GM10248 (cell line): ENCODE measurements around the gene PKNOX2.

Experiments used
- CTCF ChIA-PET: fragments of 300-600 bp; sonication (Branson Sonifier 250); formaldehyde crosslinking; extraction: SDS; loops from one replicate; lab custom pipeline; 2021; ENCODE audit warnings: antibody characterized with exemption; lab: Yijun Ruan, JAX
- POLR2A ChIA-PET: fragments of 350-650 bp; sonication (Branson Sonifier 250); formaldehyde crosslinking; extraction: SDS; loops from one replicate; lab custom pipeline; 2020; ENCODE audit warnings: antibody characterized with exemption; lab: Yijun Ruan, JAX
- DNase-seq: peaks from one replicate; pipeline ENCODE4 v3.0.0; 2012; ENCODE audit errors: extremely low spot score
- TF ChIP-seq, protein P1 (sequence below): IDR thresholded peaks from 2 replicates; pipeline ENCODE4 v1.5.1; 2012; ENCODE audit warnings: mild to moderate bottlenecking, low read depth; ENCODE audit errors: extremely low read depth, missing control alignments, control extremely low read depth

Gene PKNOX2

DNA sequence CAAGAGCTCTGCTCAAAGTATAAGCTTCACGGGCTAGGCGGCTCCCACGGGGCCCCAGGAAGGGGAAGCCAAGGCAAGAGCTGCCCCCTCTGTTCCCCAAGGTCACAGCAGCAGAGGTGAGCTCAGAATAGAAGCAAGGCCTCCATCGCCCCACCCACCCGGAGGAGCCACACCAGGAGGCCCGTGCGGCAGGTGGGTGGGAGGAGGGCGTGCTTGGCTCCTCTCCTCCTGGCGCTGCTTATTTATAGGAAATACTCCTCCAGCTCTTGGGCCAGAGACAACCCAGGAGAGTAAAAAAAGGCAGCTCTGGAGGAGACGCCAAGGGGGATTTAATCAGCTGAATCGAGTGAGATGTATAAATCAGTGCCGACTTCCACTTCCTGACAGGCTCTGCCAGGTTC is 243.8 kb downstream of the PKNOX2 start:
- TF ChIP-seq, protein P1, sequence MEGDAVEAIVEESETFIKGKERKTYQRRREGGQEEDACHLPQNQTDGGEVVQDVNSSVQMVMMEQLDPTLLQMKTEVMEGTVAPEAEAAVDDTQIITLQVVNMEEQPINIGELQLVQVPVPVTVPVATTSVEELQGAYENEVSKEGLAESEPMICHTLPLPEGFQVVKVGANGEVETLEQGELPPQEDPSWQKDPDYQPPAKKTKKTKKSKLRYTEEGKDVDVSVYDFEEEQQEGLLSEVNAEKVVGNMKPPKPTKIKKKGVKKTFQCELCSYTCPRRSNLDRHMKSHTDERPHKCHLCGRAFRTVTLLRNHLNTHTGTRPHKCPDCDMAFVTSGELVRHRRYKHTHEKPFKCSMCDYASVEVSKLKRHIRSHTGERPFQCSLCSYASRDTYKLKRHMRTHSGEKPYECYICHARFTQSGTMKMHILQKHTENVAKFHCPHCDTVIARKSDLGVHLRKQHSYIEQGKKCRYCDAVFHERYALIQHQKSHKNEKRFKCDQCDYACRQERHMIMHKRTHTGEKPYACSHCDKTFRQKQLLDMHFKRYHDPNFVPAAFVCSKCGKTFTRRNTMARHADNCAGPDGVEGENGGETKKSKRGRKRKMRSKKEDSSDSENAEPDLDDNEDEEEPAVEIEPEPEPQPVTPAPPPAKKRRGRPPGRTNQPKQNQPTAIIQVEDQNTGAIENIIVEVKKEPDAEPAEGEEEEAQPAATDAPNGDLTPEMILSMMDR: no peak
- POLR2A ChIA-PET: no interaction called here
- CTCF ChIA-PET: interaction anchor here (0.9 to 1.6 kb wide), 3 partner anchors 14 to 23 kb away, joined by 3 to 5 read pairs (median 3); no protein-coding TSS in a partner anchor
- no peak for DNase-seq

DNA sequence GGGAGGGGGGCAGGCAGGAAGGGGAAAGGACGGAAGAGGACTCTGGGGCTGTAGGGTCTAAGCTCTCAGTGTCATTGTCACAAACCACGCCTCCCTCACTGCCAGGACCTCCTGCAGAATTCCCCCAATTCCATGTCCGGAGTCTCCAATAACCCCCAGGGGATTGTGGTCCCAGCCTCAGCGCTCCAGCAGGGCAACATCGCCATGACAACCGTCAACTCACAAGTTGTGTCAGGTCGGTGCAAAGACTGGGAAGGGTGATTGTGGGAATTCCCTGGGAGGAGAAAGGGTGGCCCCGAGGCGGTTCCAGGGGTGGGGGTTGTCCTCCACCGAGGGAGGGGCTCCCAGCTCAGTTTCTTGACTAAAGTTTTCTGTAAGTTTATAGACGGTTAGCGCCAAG is 245.5 kb downstream of the PKNOX2 start:
- ChIA-PET POLR2A (no interaction called here), CTCF (interaction anchor here (1.0 to 1.5 kb wide), 3 partner anchors 12 to 53 kb away, joined by 3 to 4 read pairs (median 3); no protein-coding TSS in a partner anchor)
- TF ChIP-seq, protein P1: no peak
- no peak for DNase-seq

GRCh38 chr11:125412177-125412496 is 247.6 kb downstream of the PKNOX2 start:
- no peak for DNase-seq
- TF ChIP-seq, protein P1: no peak
- ChIA-PET POLR2A (no interaction called here), CTCF (interaction anchor here (3.8 kb wide), 1 partner anchor 11 kb away, joined by 19 read pairs; no protein-coding TSS in a partner anchor)

DNA sequence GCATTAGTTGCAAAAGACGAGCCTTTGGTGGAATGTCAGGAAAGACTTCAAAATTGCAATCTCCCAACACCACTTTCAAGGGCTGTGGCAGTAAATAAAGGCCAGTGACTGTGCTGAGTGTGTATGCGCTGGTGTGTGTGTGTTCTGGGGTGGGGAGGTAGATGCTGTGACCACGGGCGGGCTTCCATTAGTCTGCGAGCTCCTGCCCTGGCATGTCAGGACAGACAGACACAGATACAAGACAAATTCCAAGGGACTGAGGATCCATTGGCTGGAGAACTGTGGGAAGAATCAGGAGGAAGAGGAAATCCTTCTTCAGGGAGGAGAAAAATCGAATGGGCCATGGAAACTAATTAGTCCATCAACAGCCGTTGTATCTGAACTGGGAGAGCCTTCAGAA is 248.0 kb downstream of the PKNOX2 start:
- POLR2A ChIA-PET: no interaction called here
- no peak for DNase-seq
- TF ChIP-seq, protein P1: no peak
- CTCF ChIA-PET: interaction anchor here (1.1 to 3.8 kb wide), 4 partner anchors 7 to 16 kb away, joined by 3 to 19 read pairs (median 18); no protein-coding TSS in a partner anchor

- POLR2A ChIA-PET: interaction anchor here (0.6 kb wide), 1 partner anchor 473 kb away, joined by 4 read pairs; no protein-coding TSS in a partner anchor
- DNase-seq: no peak
- TF ChIP-seq, protein P1: no peak
- CTCF ChIA-PET: interaction anchor here (1.0 to 3.8 kb wide), 7 partner anchors 8 to 271 kb away, joined by 3 to 19 read pairs (median 3); no protein-coding TSS in a partner anchor
Measured at GRCh38 chr11:125413226-125413625, 248.7 kb downstream of the PKNOX2 start.

GRCh38 chr11:125414121-125414520 is 249.6 kb downstream of the PKNOX2 start:
- no peak for DNase-seq
- ChIA-PET CTCF (interaction anchor here (0.9 to 3.8 kb wide), 8 partner anchors 9 to 29 kb away, joined by 3 to 19 read pairs (median 4); no protein-coding TSS in a partner anchor), POLR2A (no interaction called here)
- TF ChIP-seq, protein P1: no peak
